Kidney (tissue), 14 donors: ENCODE results near the gene DNAJB8. TPM values are rescaled to one million over a fixed set of nuclear protein-coding genes. Genes with fewer than 3 reads are reported as not detected.

Source experiments
- DNase-seq, 5 donors: peaks; one replicate each; pipeline ENCODE4 v3.0.0-alpha.2; 2013 to 2020
- FAIRE-seq: peaks from 2 replicates; lab custom pipeline; 2012; peaks lifted over from hg19 to GRCh38; lab: Jason Lieb, UNC
- H3K27ac ChIP-seq, 2 donors: one replicate each; pipeline ENCODE4 v1.7.0; 2013; ENCODE audit warnings: low read depth in 2 of 2, low read length in 2 of 2, inconsistent platforms in 1 of 2
- H3K27me3 ChIP-seq: one replicate; pipeline ENCODE4 v1.7.1; 2013; ENCODE audit warnings: low read length, inconsistent platforms; ENCODE audit not compliant: control insufficient read depth, insufficient read depth
- H3K36me3 ChIP-seq, 3 donors: one replicate each; pipeline versions ENCODE4 v1.7.0 to v1.7.1; 2013; ENCODE audit warnings: low read length in 3 of 3, control low read depth in 1 of 3, inconsistent platforms in 1 of 3; ENCODE audit not compliant: insufficient read depth in 3 of 3, control insufficient read depth in 2 of 3
- H3K4me1 ChIP-seq, 3 donors: one replicate each; pipeline versions ENCODE4 v1.7.0 to v1.7.1; 2013; ENCODE audit warnings: low read length in 3 of 3, inconsistent platforms in 1 of 3, low read depth in 1 of 3; ENCODE audit not compliant: control insufficient read depth in 2 of 3, insufficient read depth in 2 of 3
- H3K4me3 ChIP-seq, 3 donors: one replicate each; pipeline versions ENCODE4 v1.7.0 to v1.8.1; 2013; ENCODE audit warnings: low read length in 3 of 3, control low read depth in 1 of 3, inconsistent platforms in 1 of 3
- H3K9ac ChIP-seq, 3 donors: one replicate each; pipeline versions ENCODE4 v1.7.0 to v1.7.1; 2013; ENCODE audit warnings: low read length in 3 of 3, control low read depth in 1 of 3, inconsistent platforms in 1 of 3
- H3K9me3 ChIP-seq, 3 donors: one replicate each; pipeline versions ENCODE4 v1.7.0 to v1.7.1; 2013; ENCODE audit warnings: low read length in 3 of 3, control low read depth in 1 of 3, inconsistent platforms in 1 of 3; ENCODE audit not compliant: control insufficient read depth in 2 of 3, insufficient read depth in 1 of 3
- intact Hi-C: fragments of 100-400 bp; cut with DNase I; formaldehyde crosslinking; loops from one replicate; pipeline ENCODE4 v1.11.1; 2022
- polyA plus RNA-seq: library from polyadenylated mRNA; stranded (reverse); fragments of 350-450 nt; fragmentation: Illumina TruSeq; extraction: RNeasy Lipid Tissue Mini Kit (QIAGEN cat#74804); gene quantifications from one replicate; pipeline ENCODE4 v1.2.3, GENCODE V29; 2014; ENCODE audit warnings: low read depth, low replicate concordance; ENCODE audit not compliant: insufficient read depth
- total RNA-seq: library from RNA; stranded (reverse); fragmentation: NEBNext Ultra II Directional; extraction: Animal tissue kit (Norgen Biotek cat#: 25700); gene quantifications from one replicate; pipeline ENCODE4 v1.2.1, GENCODE V29; 2021
- TF ChIP-seq, protein P1 (sequence below): IDR thresholded peaks from 3 replicates; pipeline ENCODE4 v1.5.1; 2012; ENCODE audit warnings: mild to moderate bottlenecking, moderate library complexity, borderline replicate concordance; ENCODE audit not compliant: insufficient read depth; ENCODE audit errors: extremely low read depth
- donor health status: control.
- donor health status: control.
- donor health status: control.
- donor health status: control.
- donor health status: control.
- donor health status: DM: yes; HTN: yes; CAD: no.
- donor health status: Normal renal cell carcinoma (clear cell type).

Gene DNAJB8
- total and polyA plus RNA-seq, 2 donors from 2014 or later: not detected

GRCh38 chr3:128435058-128435457 is 31.6 kb downstream of the DNAJB8 start:
- peak overlapping the region; percentile 1 to 23 for H3K27ac ChIP-seq
- TF ChIP-seq, protein P1, sequence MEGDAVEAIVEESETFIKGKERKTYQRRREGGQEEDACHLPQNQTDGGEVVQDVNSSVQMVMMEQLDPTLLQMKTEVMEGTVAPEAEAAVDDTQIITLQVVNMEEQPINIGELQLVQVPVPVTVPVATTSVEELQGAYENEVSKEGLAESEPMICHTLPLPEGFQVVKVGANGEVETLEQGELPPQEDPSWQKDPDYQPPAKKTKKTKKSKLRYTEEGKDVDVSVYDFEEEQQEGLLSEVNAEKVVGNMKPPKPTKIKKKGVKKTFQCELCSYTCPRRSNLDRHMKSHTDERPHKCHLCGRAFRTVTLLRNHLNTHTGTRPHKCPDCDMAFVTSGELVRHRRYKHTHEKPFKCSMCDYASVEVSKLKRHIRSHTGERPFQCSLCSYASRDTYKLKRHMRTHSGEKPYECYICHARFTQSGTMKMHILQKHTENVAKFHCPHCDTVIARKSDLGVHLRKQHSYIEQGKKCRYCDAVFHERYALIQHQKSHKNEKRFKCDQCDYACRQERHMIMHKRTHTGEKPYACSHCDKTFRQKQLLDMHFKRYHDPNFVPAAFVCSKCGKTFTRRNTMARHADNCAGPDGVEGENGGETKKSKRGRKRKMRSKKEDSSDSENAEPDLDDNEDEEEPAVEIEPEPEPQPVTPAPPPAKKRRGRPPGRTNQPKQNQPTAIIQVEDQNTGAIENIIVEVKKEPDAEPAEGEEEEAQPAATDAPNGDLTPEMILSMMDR: no peak
- intact Hi-C loops: no loop called here
- FAIRE-seq (no peak), DNase-seq (peak in 4 of 5 donors; percentile 67 to 86 (median 72))
- H3K4me3 ChIP-seq: no peak overlapping the region
- no peaks in the 10 kb centered on the region for H3K36me3 ChIP-seq
- H3K27me3 ChIP-seq: peaks cover 3% of the 10 kb centered on the region
- no peaks in the 10 kb centered on the region for H3K4me1 ChIP-seq
- H3K9me3 ChIP-seq: no peaks in the 10 kb centered on the region
- H3K9ac ChIP-seq: peak overlapping the region in 1 of 3 donors; percentile 51

- Histone ChIP-seq H3K36me3 (no peaks in the 10 kb centered on the region), H3K9me3 (no peaks in the 10 kb centered on the region), H3K27me3 (peaks cover 3% of the 10 kb centered on the region), H3K4me1 (no peaks in the 10 kb centered on the region), H3K4me3 (no peak overlapping the region), H3K9ac (peak overlapping the region in 1 of 3 donors; percentile 51), H3K27ac (peak overlapping the region in 1 of 2 donors; percentile 63)
- TF ChIP-seq, protein P1: no peak
- DNase-seq (no peak), FAIRE-seq (no peak)
- intact Hi-C loops: no loop called here
Observed at GRCh38 chr3:128434524-128434923, 32.2 kb downstream of the DNAJB8 start.

GRCh38 chr3:128433837-128434165 is 32.9 kb downstream of the DNAJB8 start:
- Histone ChIP-seq H3K4me3 (no peak overlapping the region), H3K9ac (no peak overlapping the region), H3K27me3 (peaks cover 3% of the 10 kb centered on the region), H3K36me3 (no peaks in the 10 kb centered on the region), H3K4me1 (no peaks in the 10 kb centered on the region), H3K9me3 (no peaks in the 10 kb centered on the region), H3K27ac (no peak overlapping the region)
- TF ChIP-seq, protein P1: no peak
- FAIRE-seq: no peak
- intact Hi-C loops: no loop called here
- no peak for DNase-seq
